Heart left ventricle (tissue), 16 donors: ENCODE results near the gene PSD4. TPM values are rescaled to one million over a fixed set of nuclear protein-coding genes. Genes with fewer than 3 reads are reported as not detected.

Experiments used
- ATAC-seq, 4 donors: fragments of 200-7000 bp; cut with Tn5 transposase; one replicate each; pipeline ENCODE4 v1.9.1; 2020 to 2022; ENCODE audit warnings: moderate library complexity in 4 of 4, mild to moderate bottlenecking in 3 of 4, moderate number of reproducible peaks in 1 of 4
- DNase-seq, 5 donors: peaks; one replicate each; pipeline ENCODE4 v3.0.0-alpha.2; 2020
- H3K27ac ChIP-seq, 12 donors: fragments of 200-600 bp; sonication (generic) in 4 of 12; one replicate each; pipeline versions ENCODE4 v1.5.0 to v1.8.0; 2016 to 2022; ENCODE audit warnings: mild to moderate bottlenecking in 2 of 12
- H3K27me3 ChIP-seq, 9 donors: fragments of 200-600 bp; sonication (generic) in 2 of 9; one replicate each; pipeline versions ENCODE4 v1.5.1 to v1.8.0; 2016 to 2022; ENCODE audit warnings: mild to moderate bottlenecking in 3 of 9
- H3K36me3 ChIP-seq, 9 donors: fragments of 200-600 bp; sonication (generic) in 2 of 9; one replicate each; pipeline versions ENCODE4 v1.5.0 to v1.8.0; 2018 to 2022; ENCODE audit warnings: mild to moderate bottlenecking in 2 of 9
- H3K4me1 ChIP-seq, 12 donors: fragments of 200-600 bp; sonication (generic) in 4 of 12; one replicate each; pipeline versions ENCODE4 v1.5.0 to v1.8.0; 2016 to 2022; ENCODE audit warnings: mild to moderate bottlenecking in 3 of 12
- H3K4me3 ChIP-seq, 12 donors: fragments of 200-600 bp; sonication (generic) in 4 of 12; one replicate each; pipeline versions ENCODE4 v1.5.0 to v1.8.0; 2017 to 2022; ENCODE audit warnings: mild to moderate bottlenecking in 9 of 12, moderate library complexity in 4 of 12
- H3K9me3 ChIP-seq, 12 donors: fragments of 200-600 bp; sonication (generic) in 4 of 12; one replicate each; pipeline versions ENCODE4 v1.5.0 to v1.8.0; 2016 to 2022; ENCODE audit warnings: mild to moderate bottlenecking in 1 of 12
- CTCF ChIP-seq, 12 donors: fragments of 200-600 bp; sonication (generic) in 4 of 12; IDR thresholded peaks; one replicate each; pipeline versions ENCODE4 v1.5.0 to v1.8.0; 2018 to 2022; ENCODE audit warnings: antibody characterized with exemption in 12 of 12, mild to moderate bottlenecking in 5 of 12
- POLR2A ChIP-seq, 2 donors: fragments of 450-650 bp; IDR thresholded peaks; one replicate each; pipeline ENCODE4 v1.6.1; 2017; ENCODE audit warnings: antibody characterized with exemption in 2 of 2, mild to moderate bottlenecking in 2 of 2, moderate library complexity in 2 of 2
- WGBS, 4 donors: extraction: QIAGEN DNeasy Blood & Tissue Kit in 2 of 4; methylation state at CpG; one replicate each; pipeline versions ENCODE4 v1.1.5 to v1.1.7; 2013 to 2018; 5-methylcytosine and 5-hydroxymethylcytosine counted together
- intact Hi-C, 10 donors: fragments of 100-400 bp; cut with DNase I; formaldehyde crosslinking; loops; one replicate each; pipeline versions ENCODE4 v1.11.1 to v1.14.2; 2022
- polyA plus RNA-seq, 2 donors: library from polyadenylated mRNA; stranded (reverse); fragments of 200-250 nt; gene quantifications; one replicate each; pipeline ENCODE4 v1.2.3, GENCODE V29; 2013
- total RNA-seq, 9 donors: library from RNA; depleted of rRNA in 2 of 9; stranded (reverse); fragments of >200 nt in 2 of 9; fragmentation: NEBNext Ultra II Directional in 3 of 9; extraction: Animal tissue kit (Norgen Biotek cat#: 25700) in 3 of 9; gene quantifications; one replicate each; pipeline versions ENCODE4 v1.1.0 to v1.2.4, GENCODE V29; 2016 to 2023
- donor health status: ischemic (EF 13 %, LVEDD 7.1; RV severe dilation, severe dysfunction).
- donor health status: healthy with polysubstance abuse.
- donor health status: DM: no; HTN: yes; CAD: no.
- donor health status: DM: no; HTN: no; CAD: no.
- donor health status: ischemic (EF 25% LVEDD 6.9; RV normal size, moderate dysfunction).
- donor health status: ischemic (EF 25% LVEDD 5.7; RV mildly dilated, moderate dysfunction).
- donor health status: healthy.
- donor health status: DM: yes; HTN: yes; CAD: no.
- donor health status: ischemic (EF 35%, LVEDD 5.7; RV mildly dilated, moderate dysfunction).
- donor health status: nonischemic (EF 11% LVEDD 7.7; RV severe dilation, severe dysfunction).
- donor health status: DM: yes; HTN: yes; CAD: no.
- donor health status: PGD.
- donor health status: ischemic (EF 29% LVEDD 5.4; RV normal size, mild dysfunction).
- donor health status: nonischemic (EF 23%, LVEDD 6.1; RV moderate dilation, normal function).

The PSD4 gene
- total and polyA plus RNA-seq, 11 donors = 0.65 to 23.4 (median 1.9) TPM

- no peak for TF ChIP-seq POLR2A (IDR thresholded peaks at IDR 0.05)
- TF ChIP-seq CTCF (IDR thresholded peaks at IDR 0.05) = no peak
- 88 to 89% (median 89%) methylated on average over 8 of the region's 8 CpGs for WGBS, 4 donors
- intact Hi-C loops = no loop called here
Measured at GRCh38 chr2:113171334-113172075, 2.3 kb upstream of the PSD4 start.

GRCh38 chr2:113172721-113173541 lies 840 bp upstream of the PSD4 start:
- peaks cover 0 to 36% (median 0%) of the 10 kb centered on the region in 12 donors for H3K4me1 ChIP-seq
- no peak for ATAC-seq
- no peaks in the 10 kb centered on the region for H3K9me3 ChIP-seq
- no peak for DNase-seq
- TF ChIP-seq CTCF (IDR thresholded peaks at IDR 0.05) (no peak), POLR2A (IDR thresholded peaks at IDR 0.05) (no peak)
- intact Hi-C loops = no loop called here
- 90 to 94% (median 91%) methylated on average over 15 to 16 of the region's 16 CpGs for WGBS, 4 donors
- peak overlapping the region in 1 of 12 donors; percentile 83 for H3K27ac ChIP-seq
- no peak overlapping the region for H3K4me3 ChIP-seq
- no peaks in the 10 kb centered on the region for H3K36me3 ChIP-seq
- H3K27me3 ChIP-seq = no peaks in the 10 kb centered on the region

More at GRCh38 chr2:113171334-113172075, 2.3 kb upstream of the PSD4 start:
- DNase-seq (no peak), ATAC-seq (no peak)
- Histone ChIP-seq H3K27ac (no peak overlapping the region), H3K4me1 (peaks cover 0 to 43% (median 0%) of the 10 kb centered on the region in 12 donors), H3K9me3 (no peaks in the 10 kb centered on the region), H3K36me3 (no peaks in the 10 kb centered on the region), H3K27me3 (no peaks in the 10 kb centered on the region), H3K4me3 (no peak overlapping the region)

- Histone ChIP-seq H3K27me3 (no peaks in the 10 kb centered on the region), H3K36me3 (no peaks in the 10 kb centered on the region), H3K9me3 (no peaks in the 10 kb centered on the region), H3K4me1 (peaks cover 0 to 37% (median 0%) of the 10 kb centered on the region in 12 donors), H3K27ac (peak overlapping the region in 3 of 12 donors; percentile 9 to 83 (median 30)), H3K4me3 (peak overlapping the region in 8 of 12 donors; percentile 6 to 63 (median 33))
- WGBS, 4 donors = 69 to 83% (median 76%) methylated on average over 2 to 3 of the region's 3 CpGs
- TF ChIP-seq CTCF (IDR thresholded peaks at IDR 0.05) (no peak), POLR2A (IDR thresholded peaks at IDR 0.05) (no peak)
- intact Hi-C loops = no loop called here
- DNase-seq (no peak), ATAC-seq (no peak)
Measured at GRCh38 chr2:113174376-113174750, 592 bp downstream of the PSD4 start.

- intact Hi-C loops = no loop called here
- 60 to 77% (median 65%) methylated on average over 8 of the region's 8 CpGs for WGBS, 4 donors
- no peak for DNase-seq
- ATAC-seq = peak in 1 of 4 donors; percentile 31
- H3K27me3 ChIP-seq = no peaks in the 10 kb centered on the region
- H3K4me1 ChIP-seq = peaks cover 0 to 39% (median 0%) of the 10 kb centered on the region in 12 donors
- H3K36me3 ChIP-seq = no peaks in the 10 kb centered on the region
- H3K27ac ChIP-seq = peak overlapping the region in 1 of 12 donors; percentile 83
- TF ChIP-seq CTCF (IDR thresholded peaks at IDR 0.05) (no peak), POLR2A (IDR thresholded peaks at IDR 0.05) (no peak)
- peak overlapping the region in 2 of 12 donors; percentile 40 to 63 for H3K4me3 ChIP-seq
- H3K9me3 ChIP-seq = no peaks in the 10 kb centered on the region
Measured at GRCh38 chr2:113175042-113175628, 1.4 kb downstream of the PSD4 start.
